Subcutaneous abdominal adipose tissue (tissue), 5 donors: ENCODE measurements around the gene THBS2.
"Not testable (repeated sequence)": the region's sequence is repeated elsewhere in the genome, so short reads cannot be mapped to it uniquely, and the experiment has no call there.

Experiments used
- H3K27ac ChIP-seq: one replicate; pipeline ENCODE4 v1.7.0; 2013; ENCODE audit warnings: low read depth, mild to moderate bottlenecking, inconsistent platforms, low read length, moderate library complexity
- H3K27me3 ChIP-seq, 5 donors: one replicate each; pipeline ENCODE4 v1.7.0; 2013; ENCODE audit warnings: low read length in 5 of 5, inconsistent platforms in 1 of 5; ENCODE audit not compliant: control insufficient read depth in 5 of 5, insufficient read depth in 4 of 5
- H3K36me3 ChIP-seq, 5 donors: one replicate each; pipeline ENCODE4 v1.7.0; 2013; ENCODE audit warnings: low read length in 5 of 5; ENCODE audit not compliant: control insufficient read depth in 5 of 5, insufficient read depth in 5 of 5
- H3K4me1 ChIP-seq, 5 donors: one replicate each; pipeline ENCODE4 v1.7.0; 2013; ENCODE audit warnings: low read length in 5 of 5, mild to moderate bottlenecking in 3 of 5, moderate library complexity in 1 of 5; ENCODE audit not compliant: control insufficient read depth in 5 of 5, insufficient read depth in 5 of 5
- H3K4me3 ChIP-seq, 5 donors: one replicate each; pipeline ENCODE4 v1.7.0; 2013; ENCODE audit warnings: low read length in 5 of 5, low read depth in 1 of 5
- H3K9ac ChIP-seq, 5 donors: one replicate each; pipeline ENCODE4 v1.7.0; 2013; ENCODE audit warnings: low read length in 5 of 5, mild to moderate bottlenecking in 4 of 5, moderate library complexity in 3 of 5
- H3K9me3 ChIP-seq, 5 donors: one replicate each; pipeline ENCODE4 v1.7.0; 2013; ENCODE audit warnings: low read length in 5 of 5; ENCODE audit not compliant: control insufficient read depth in 5 of 5
- donor health status: healthy.
- donor health status: healthy.
- donor health status: healthy.
- donor health status: healthy.
- donor health status: healthy.

The THBS2 gene

GRCh38 chr6:169220068-169220964 is 33.3 kb downstream of the THBS2 start:
- peaks cover 0 to 11% (median 8%) of the 10 kb centered on the region in 5 donors for H3K36me3 ChIP-seq
- peak overlapping the region in 1 of 5 donors; percentile 11 for H3K4me3 ChIP-seq
- no peak overlapping the region for H3K27ac ChIP-seq
- H3K27me3 ChIP-seq, result peaks cover 0 to 2% (median 0%) of the 10 kb centered on the region in 5 donors
- no peak overlapping the region for H3K9ac ChIP-seq
- H3K4me1 ChIP-seq, result peaks cover 9 to 34% (median 24%) of the 10 kb centered on the region in 5 donors
- H3K9me3 ChIP-seq, result peaks cover 0 to 9% (median 0%) of the 10 kb centered on the region in 5 donors

GRCh38 chr6:169217972-169218371 is 35.7 kb downstream of the THBS2 start:
- Histone ChIP-seq H3K9me3 (peaks cover 0 to 4% (median 0%) of the 10 kb centered on the region in 5 donors), H3K4me1 (peaks cover 13 to 55% (median 45%) of the 10 kb centered on the region in 5 donors), H3K9ac (no peak overlapping the region), H3K4me3 (no peak overlapping the region), H3K27me3 (no peaks in the 10 kb centered on the region), H3K36me3 (peaks cover 0 to 7% (median 3%) of the 10 kb centered on the region in 5 donors), H3K27ac (no peak overlapping the region)

GRCh38 chr6:169216830-169217229 is 36.8 kb downstream of the THBS2 start:
- Histone ChIP-seq H3K4me1 (peaks cover 13 to 60% (median 45%) of the 10 kb centered on the region in 5 donors), H3K9me3 (no peaks in the 10 kb centered on the region), H3K9ac (no peak overlapping the region), H3K36me3 (peaks cover 0 to 3% (median 0%) of the 10 kb centered on the region in 5 donors), H3K27ac (peak overlapping the region; percentile 95), H3K4me3 (no peak overlapping the region), H3K27me3 (no peaks in the 10 kb centered on the region)

- Histone ChIP-seq H3K4me3 (peak overlapping the region in 1 of 5 donors; percentile 37), H3K9ac (peak overlapping the region in 3 of 5 donors; percentile 12 to 80 (median 39)), H3K9me3 (no peaks in the 10 kb centered on the region)
These were observed 38.4 kb downstream of the THBS2 start for GRCh38 chr6:169215201-169215681.

GRCh38 chr6:169214789-169215188 is 38.9 kb downstream of the THBS2 start:
- Histone ChIP-seq H3K9ac (peak overlapping the region in 3 of 5 donors; percentile 12 to 80 (median 38)), H3K27ac (peak overlapping the region; percentile 95), H3K4me1 (peaks cover 8 to 50% (median 35%) of the 10 kb centered on the region in 5 donors)
- H3K9me3 ChIP-seq, H3K4me3 ChIP-seq, H3K36me3 ChIP-seq, H3K27me3 ChIP-seq: not testable (repeated sequence)

More at GRCh38 chr6:169215201-169215681, 38.4 kb downstream of the THBS2 start:
- Histone ChIP-seq H3K36me3 (peaks cover 0 to 3% (median 0%) of the 10 kb centered on the region in 5 donors), H3K27me3 (no peaks in the 10 kb centered on the region), H3K4me1 (peaks cover 9 to 54% (median 39%) of the 10 kb centered on the region in 5 donors), H3K27ac (peak overlapping the region; percentile 95)

GRCh38 chr6:169213814-169214520 is 39.7 kb downstream of the THBS2 start:
- H3K4me1 ChIP-seq, result peaks cover 8 to 47% (median 33%) of the 10 kb centered on the region in 5 donors
- no peaks in the 10 kb centered on the region for H3K9me3 ChIP-seq
- H3K9ac ChIP-seq, result peak overlapping the region in 4 of 5 donors; percentile 9 to 71 (median 66)
- H3K4me3 ChIP-seq, result peak overlapping the region in 2 of 5 donors; percentile 54 to 60
- peak overlapping the region; percentile 95 for H3K27ac ChIP-seq
- H3K36me3 ChIP-seq, result no peaks in the 10 kb centered on the region
- no peaks in the 10 kb centered on the region for H3K27me3 ChIP-seq

GRCh38 chr6:169212897-169213813 is 40.5 kb downstream of the THBS2 start:
- Histone ChIP-seq H3K27ac (peak overlapping the region; percentile 95), H3K27me3 (no peaks in the 10 kb centered on the region), H3K9ac (peak overlapping the region in 4 of 5 donors; percentile 48 to 71 (median 66)), H3K9me3 (no peaks in the 10 kb centered on the region), H3K4me1 (peaks cover 8 to 47% (median 33%) of the 10 kb centered on the region in 5 donors), H3K4me3 (peak overlapping the region; percentile 47 to 65 (median 58)), H3K36me3 (no peaks in the 10 kb centered on the region)

GRCh38 chr6:169212436-169212835 is 41.2 kb downstream of the THBS2 start:
- peak overlapping the region in 4 of 5 donors; percentile 54 to 65 (median 59) for H3K4me3 ChIP-seq
- no peaks in the 10 kb centered on the region for H3K36me3 ChIP-seq
- no peaks in the 10 kb centered on the region for H3K27me3 ChIP-seq
- peaks cover 8 to 45% (median 33%) of the 10 kb centered on the region in 5 donors for H3K4me1 ChIP-seq
- H3K27ac ChIP-seq, result peak overlapping the region; percentile 95
- no peak overlapping the region for H3K9ac ChIP-seq
- H3K9me3 ChIP-seq, result peaks cover 0 to 3% (median 1%) of the 10 kb centered on the region in 5 donors

- Histone ChIP-seq H3K36me3 (no peaks in the 10 kb centered on the region), H3K27me3 (no peaks in the 10 kb centered on the region), H3K4me3 (no peak overlapping the region), H3K9ac (no peak overlapping the region), H3K9me3 (peaks cover 0 to 5% (median 3%) of the 10 kb centered on the region in 5 donors), H3K4me1 (peaks cover 7 to 40% (median 29%) of the 10 kb centered on the region in 5 donors), H3K27ac (no peak overlapping the region)
These were observed 41.8 kb downstream of the THBS2 start for GRCh38 chr6:169211881-169212280.
